IPS-15b (cell line): ENCODE data around the gene TMEM82.

Experiments used
- H3K27me3 ChIP-seq: one replicate; pipeline ENCODE4 v1.6.1; 2013; ENCODE audit warnings: low read length; ENCODE audit not compliant: control insufficient read depth, insufficient read depth
- H3K36me3 ChIP-seq: one replicate; pipeline ENCODE4 v1.6.1; 2013; ENCODE audit warnings: low read length; ENCODE audit not compliant: control insufficient read depth, insufficient read depth
- H3K4me1 ChIP-seq: one replicate; pipeline ENCODE4 v1.6.1; 2013; ENCODE audit warnings: mild to moderate bottlenecking, low read length; ENCODE audit not compliant: control insufficient read depth, insufficient read depth
- H3K4me3 ChIP-seq: one replicate; pipeline ENCODE4 v1.5.1; 2013; ENCODE audit warnings: low read depth, low read length
- H3K9ac ChIP-seq: one replicate; pipeline ENCODE4 v1.6.1; 2013; ENCODE audit warnings: low read depth, mild to moderate bottlenecking, low read length
- H3K9me3 ChIP-seq: one replicate; pipeline ENCODE4 v1.6.1; 2013; ENCODE audit warnings: mild to moderate bottlenecking, low read length; ENCODE audit not compliant: control insufficient read depth, insufficient read depth

The TMEM82 gene

GRCh38 chr1:15753776-15754175, 11.5 kb downstream of the TMEM82 start:
- H3K9me3 ChIP-seq = no peaks in the 10 kb centered on the region
- H3K27me3 ChIP-seq = no peaks in the 10 kb centered on the region
- no peak overlapping the region for H3K4me3 ChIP-seq
- H3K36me3 ChIP-seq = no peaks in the 10 kb centered on the region
- H3K9ac ChIP-seq = no peak overlapping the region
- H3K4me1 ChIP-seq = peaks cover 20% of the 10 kb centered on the region

- H3K4me3 ChIP-seq = no peak overlapping the region
- H3K36me3 ChIP-seq = no peaks in the 10 kb centered on the region
- H3K4me1 ChIP-seq = peaks cover 20% of the 10 kb centered on the region
- H3K27me3 ChIP-seq = no peaks in the 10 kb centered on the region
- no peak overlapping the region for H3K9ac ChIP-seq
- H3K9me3 ChIP-seq = no peaks in the 10 kb centered on the region
Observed at GRCh38 chr1:15755021-15755645, 12.8 kb downstream of the TMEM82 start.

GRCh38 chr1:15755646-15756040, 13.3 kb downstream of the TMEM82 start:
- H3K4me1 ChIP-seq = peaks cover 20% of the 10 kb centered on the region
- no peak overlapping the region for H3K4me3 ChIP-seq
- no peaks in the 10 kb centered on the region for H3K27me3 ChIP-seq
- no peaks in the 10 kb centered on the region for H3K36me3 ChIP-seq
- H3K9me3 ChIP-seq = no peaks in the 10 kb centered on the region
- no peak overlapping the region for H3K9ac ChIP-seq

GRCh38 chr1:15756143-15757015, 14.1 kb downstream of the TMEM82 start:
- Histone ChIP-seq H3K9me3 (no peaks in the 10 kb centered on the region), H3K4me1 (peaks cover 23% of the 10 kb centered on the region), H3K36me3 (no peaks in the 10 kb centered on the region), H3K9ac (no peak overlapping the region), H3K4me3 (no peak overlapping the region), H3K27me3 (no peaks in the 10 kb centered on the region)

GRCh38 chr1:15757016-15757543, 14.8 kb downstream of the TMEM82 start:
- no peaks in the 10 kb centered on the region for H3K27me3 ChIP-seq
- H3K36me3 ChIP-seq = no peaks in the 10 kb centered on the region
- H3K9ac ChIP-seq = no peak overlapping the region
- H3K4me1 ChIP-seq = peaks cover 23% of the 10 kb centered on the region
- H3K4me3 ChIP-seq = peak overlapping the region; percentile 73
- no peaks in the 10 kb centered on the region for H3K9me3 ChIP-seq

DNA sequence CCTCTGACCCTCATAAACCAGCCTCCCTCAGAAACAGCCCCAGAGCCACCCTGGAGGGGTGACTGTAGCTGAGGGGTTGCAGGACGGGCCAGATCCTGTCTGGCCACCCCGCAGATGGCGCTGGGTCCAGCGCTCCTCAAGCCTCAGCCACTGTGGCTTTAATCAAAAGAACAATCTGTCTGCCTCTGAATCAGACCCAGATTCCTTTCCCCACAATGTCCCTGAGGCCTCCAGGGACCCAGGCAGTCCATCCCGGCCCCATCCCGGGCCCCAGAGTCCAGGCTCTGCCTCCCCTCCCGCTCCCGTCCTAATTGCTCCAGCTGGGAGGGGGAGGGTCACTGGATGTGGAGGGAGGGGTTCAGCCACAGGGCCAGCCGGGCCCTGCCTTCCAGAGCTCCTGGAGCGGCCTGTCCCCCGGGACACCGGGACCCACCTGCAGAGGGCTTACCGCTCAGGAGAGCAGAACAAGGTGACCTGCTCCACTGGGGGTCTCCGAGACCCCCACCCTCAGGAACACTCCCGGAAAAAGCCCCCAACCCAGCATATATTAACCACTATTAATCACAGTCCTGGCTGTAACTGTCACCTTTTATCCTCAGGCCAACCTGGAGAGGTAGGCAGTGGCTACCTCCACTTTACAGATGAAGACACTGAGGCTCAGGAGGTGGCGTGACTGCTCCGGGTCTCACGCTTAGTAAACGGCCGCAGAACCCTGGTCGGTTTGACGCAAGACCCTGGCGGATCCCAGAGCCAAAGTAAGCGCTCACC, 15.5 kb downstream of the TMEM82 start:
- Histone ChIP-seq H3K4me1 (peaks cover 23% of the 10 kb centered on the region), H3K9me3 (no peaks in the 10 kb centered on the region), H3K27me3 (no peaks in the 10 kb centered on the region), H3K9ac (peak overlapping the region; percentile 70), H3K36me3 (no peaks in the 10 kb centered on the region), H3K4me3 (peak overlapping the region; percentile 73)

GRCh38 chr1:15758343-15758931, 16.1 kb downstream of the TMEM82 start, which contains the start of gene FBLIM1:
TSS of gene FBLIM1 (plus strand) at chr1:15758795. CDS start at chr1:15764984, 6,189 bp downstream.
- Histone ChIP-seq H3K4me3 (peak within 1 kb of the TSS; percentile 73), H3K4me1 (peaks cover 23% of the 10 kb centered on the region), H3K27me3 (no peaks in the 10 kb centered on the region), H3K9ac (peak within 1 kb of the TSS; percentile 83), H3K36me3 (no peaks in the 10 kb centered on the region), H3K9me3 (no peaks in the 10 kb centered on the region)

- Histone ChIP-seq H3K36me3 (no peaks in the 10 kb centered on the region), H3K9ac (peak overlapping the region; percentile 83), H3K9me3 (no peaks in the 10 kb centered on the region), H3K4me3 (peak overlapping the region; percentile 71), H3K4me1 (peaks cover 23% of the 10 kb centered on the region), H3K27me3 (no peaks in the 10 kb centered on the region)
Observed at GRCh38 chr1:15758953-15759661, 16.8 kb downstream of the TMEM82 start.

DNA sequence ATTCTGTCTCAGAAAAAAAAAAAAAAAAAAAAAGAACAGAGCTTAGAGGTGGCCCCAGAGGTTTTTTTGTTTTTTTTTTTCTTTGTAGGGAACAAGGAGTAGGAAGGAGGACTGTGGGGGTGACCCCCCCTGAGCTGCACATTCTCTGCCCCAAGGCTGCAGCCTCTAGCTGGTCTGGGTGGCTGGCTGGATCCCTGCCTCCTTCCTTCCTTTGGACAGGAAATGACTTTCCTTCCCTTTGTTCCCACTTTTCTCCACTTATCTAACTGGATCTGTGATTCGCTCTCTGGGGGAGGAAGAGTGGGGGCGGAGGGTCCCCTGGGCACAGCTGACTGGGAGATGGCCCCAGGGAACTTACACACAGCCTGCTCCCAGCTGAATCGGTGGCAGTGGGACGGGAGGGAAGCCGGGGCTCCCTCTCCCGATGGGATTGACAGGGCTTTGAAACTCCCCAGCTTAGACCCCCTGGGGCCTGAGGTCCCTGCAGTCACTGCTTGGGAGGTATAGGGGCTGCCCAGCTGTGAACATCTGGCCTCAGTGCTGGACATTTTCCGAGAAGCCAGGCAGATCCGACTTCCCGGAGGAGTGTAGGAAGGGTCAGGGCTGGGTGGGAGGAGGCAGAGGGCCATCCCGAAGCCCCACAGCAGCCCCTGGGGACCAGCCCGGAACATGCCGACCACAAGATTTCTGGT, 18.4 kb downstream of the TMEM82 start:
- peaks cover 17% of the 10 kb centered on the region for H3K4me1 ChIP-seq

GRCh38 chr1:15761366-15762128, 19.2 kb downstream of the TMEM82 start:
- peaks cover 11% of the 10 kb centered on the region for H3K4me1 ChIP-seq
- H3K36me3 ChIP-seq = peaks cover 19% of the 10 kb centered on the region
- H3K9ac ChIP-seq = peak overlapping the region; percentile 47
- no peak overlapping the region for H3K4me3 ChIP-seq
- H3K9me3 ChIP-seq = no peaks in the 10 kb centered on the region
- H3K27me3 ChIP-seq = no peaks in the 10 kb centered on the region

More for the DNA sequence above, 18.4 kb downstream of the TMEM82 start:
- H3K36me3 ChIP-seq = peaks cover 13% of the 10 kb centered on the region
- H3K27me3 ChIP-seq = no peaks in the 10 kb centered on the region
- H3K9ac ChIP-seq = peak overlapping the region; percentile 26
- no peaks in the 10 kb centered on the region for H3K9me3 ChIP-seq
- H3K4me3 ChIP-seq = peak overlapping the region; percentile 71
